HCT116 (cell line): ENCODE results near the gene NAALADL2. TPM values are rescaled to one million over a fixed set of nuclear protein-coding genes. Genes with fewer than 3 reads are reported as not detected.

Experiments
- ATAC-seq: fragments of 200-7000 bp; cut with Tn5 transposase; 2 replicates; pipeline ENCODE4 v1.9.1; 2020; ENCODE audit warnings: mild to moderate bottlenecking, moderate library complexity
- BruUV-seq: library from RNA; stranded (reverse); fragments of 400-500 nt; replicated peaks from 2 replicates; lab custom pipeline; 2021; lab: Mats Ljungman, UMichigan
- CTCF ChIA-PET: fragments of 300-600 bp; sonication (Branson Sonifier 250); formaldehyde crosslinking; loops from one replicate; lab custom pipeline; 2021; ENCODE audit warnings: antibody characterized with exemption; lab: Charles Lee
- POLR2A ChIA-PET: fragments of 300-600, 350-600 bp; sonication (Branson Sonifier 250); formaldehyde crosslinking; loops from one replicate; lab custom pipeline; 2021; ENCODE audit warnings: antibody characterized with exemption; lab: Charles Lee
- RAD21 ChIA-PET, 2 experiments: fragments of 300-600 bp; sonication (Branson Sonifier 250); formaldehyde crosslinking; loops; one replicate each; lab custom pipeline; 2023; ENCODE audit warnings: low total read pairs in 2 of 2; ENCODE audit not compliant: uncharacterized antibody in 2 of 2, unreplicated experiment in 2 of 2, low non-redundant PET in 1 of 2; lab: Charles Lee
- DNase-seq: peaks from one replicate; pipeline ENCODE4 v3.0.0-alpha.2; 2010; ENCODE audit warnings: low read depth, low spot score
- H2AFZ ChIP-seq: fragments of 200-600 bp; shearing (Covaris generic), sonication (generic); 2 replicates; pipeline ENCODE4 v1.6.1; 2017; ENCODE audit warnings: low read depth, mixed run types, mixed read lengths, antibody characterized with exemption, low read length; ENCODE audit not compliant: poor library complexity, severe bottlenecking
- H3K27ac ChIP-seq: 2 replicates; pipeline ENCODE4 v1.5.1; 2012; ENCODE audit warnings: low read depth, low read length
- H3K27me3 ChIP-seq: fragments of 200-600 bp; sonication (generic); 2 replicates; pipeline ENCODE4 v1.6.1; 2016; ENCODE audit warnings: mixed run types, low read length, mixed read lengths; ENCODE audit not compliant: insufficient read depth
- H3K36me3 ChIP-seq, 2 experiments: fragments of 200-500 bp in 1 of 2; fragments of 200-600 bp in 1 of 2; sonication (Bioruptor generic) in 1 of 2; sonication (generic) in 1 of 2; 2 replicates each; pipeline versions ENCODE4 v1.5.1 to v1.6.1; 2014 to 2016; ENCODE audit warnings: low read length in 2 of 2, inconsistent platforms in 1 of 2, mixed read lengths in 1 of 2, mixed run types in 1 of 2; ENCODE audit not compliant: insufficient read depth in 2 of 2, control insufficient read depth in 1 of 2
- H3K4me1 ChIP-seq, 2 experiments: fragments of 200-600 bp in 1 of 2; sonication (generic) in 1 of 2; 2 replicates each; pipeline versions ENCODE4 v1.5.1 to v1.6.1; 2012 to 2017; ENCODE audit warnings: low read length in 2 of 2, inconsistent platforms in 1 of 2, mild to moderate bottlenecking in 1 of 2, mixed read lengths in 1 of 2, mixed run types in 1 of 2, moderate library complexity in 1 of 2; ENCODE audit not compliant: insufficient read depth in 2 of 2, control insufficient read depth in 1 of 2
- H3K4me2 ChIP-seq: fragments of 200-600 bp; sonication (generic); 2 replicates; pipeline ENCODE4 v1.6.1; 2017; ENCODE audit warnings: mixed run types, low read length, mixed read lengths
- H3K4me3 ChIP-seq, 2 experiments: fragments of 200-600 bp in 1 of 2; sonication (generic) in 1 of 2; replicated peaks in 1 of 2; 2 replicates each; pipeline ENCODE4 v1.5.1; 2011 to 2016; ENCODE audit warnings: low read length in 2 of 2, control low read depth in 1 of 2, low read depth in 1 of 2, mild to moderate bottlenecking in 1 of 2, mixed read lengths in 1 of 2, mixed run types in 1 of 2
- H3K79me2 ChIP-seq: fragments of 200-600 bp; sonication (generic); 2 replicates; pipeline ENCODE4 v1.6.1; 2017; ENCODE audit warnings: mild to moderate bottlenecking, mixed run types, low read length, moderate library complexity, mixed read lengths; ENCODE audit not compliant: insufficient read depth
- H3K9ac ChIP-seq: fragments of 200-600 bp; sonication (generic); 2 replicates; pipeline ENCODE4 v1.6.1; 2016; ENCODE audit warnings: low read length, mixed read lengths
- H3K9me2 ChIP-seq: fragments of 200-600 bp; sonication (generic), shearing (Covaris generic); 2 replicates; pipeline ENCODE4 v1.6.1; 2017; ENCODE audit warnings: mixed run types, mild to moderate bottlenecking, moderate library complexity; ENCODE audit not compliant: insufficient read depth
- H3K9me3 ChIP-seq, 2 experiments: fragments of 200-500 bp in 1 of 2; fragments of 200-600 bp in 1 of 2; sonication (Bioruptor generic) in 1 of 2; sonication (generic) in 1 of 2; 2 replicates each; pipeline ENCODE4 v1.6.1; 2014 to 2017; ENCODE audit warnings: low read length in 2 of 2, mixed read lengths in 2 of 2, inconsistent platforms in 1 of 2, low read depth in 1 of 2, mild to moderate bottlenecking in 1 of 2, mixed run types in 1 of 2, moderate library complexity in 1 of 2; ENCODE audit not compliant: control insufficient read depth in 1 of 2, insufficient read depth in 1 of 2
- H4K20me1 ChIP-seq: fragments of 200-600 bp; sonication (generic), shearing (Covaris generic); 2 replicates; pipeline ENCODE4 v1.6.1; 2017; ENCODE audit warnings: mixed run types, mild to moderate bottlenecking, moderate library complexity; ENCODE audit not compliant: insufficient read depth
- CBX3 ChIP-seq: IDR thresholded peaks from 2 replicates; pipeline ENCODE4 v1.6.1; 2012; ENCODE audit warnings: low read depth
- CEBPB ChIP-seq: IDR thresholded peaks from 2 replicates; pipeline ENCODE4 v1.6.1; 2012; ENCODE audit warnings: low read depth
- CTCF ChIP-seq, 3 experiments: fragments of 200-600 bp in 1 of 3; sonication (generic) in 1 of 3; IDR thresholded peaks in 2 of 3; conservative IDR thresholded peaks in 1 of 3; 2 replicates each; pipeline ENCODE4 v1.5.1; 2012 to 2017; ENCODE audit warnings: low read depth in 2 of 3, low read length in 2 of 3, antibody characterized with exemption in 1 of 3, borderline replicate concordance in 1 of 3, control low read depth in 1 of 3, mild to moderate bottlenecking in 1 of 3, mixed read lengths in 1 of 3, mixed run types in 1 of 3, moderate library complexity in 1 of 3; ENCODE audit not compliant: insufficient read depth in 1 of 3
- EGR1 ChIP-seq: IDR thresholded peaks from 2 replicates; pipeline ENCODE4 v1.6.1; 2012; ENCODE audit warnings: low read depth
- EZH2 ChIP-seq: fragments of 200-600 bp; sonication (generic); IDR thresholded peaks from 2 replicates; pipeline ENCODE4 v1.6.1; 2017; ENCODE audit warnings: antibody characterized with exemption, mixed run types
- EZH2phosphoT487 ChIP-seq: fragments of 200-600 bp; IDR thresholded peaks from 2 replicates; pipeline ENCODE4 v1.6.1; 2018; ENCODE audit warnings: antibody characterized with exemption, borderline replicate concordance
- FOSL1 ChIP-seq: IDR thresholded peaks from 2 replicates; pipeline ENCODE4 v1.6.1; 2012; ENCODE audit warnings: low read depth
- JUND ChIP-seq: IDR thresholded peaks from 2 replicates; pipeline ENCODE4 v1.6.1; 2012
- POLR2A ChIP-seq: IDR thresholded peaks from 2 replicates; pipeline ENCODE4 v1.7.0; 2011; ENCODE audit warnings: borderline replicate concordance; ENCODE audit not compliant: insufficient read depth, insufficient read length; ENCODE audit errors: extremely low read depth
- POLR2AphosphoS5 ChIP-seq: IDR thresholded peaks from 2 replicates; pipeline ENCODE4 v1.6.1; 2011; ENCODE audit warnings: mild to moderate bottlenecking, low read depth, low read length, moderate library complexity
- REST ChIP-seq: IDR thresholded peaks from 2 replicates; pipeline ENCODE4 v1.6.1; 2012; ENCODE audit warnings: low read depth
- SIN3A ChIP-seq: IDR thresholded peaks from 2 replicates; pipeline ENCODE4 v1.6.1; 2012; ENCODE audit warnings: low read depth
- TCF7L2 ChIP-seq: IDR thresholded peaks from 2 replicates; pipeline ENCODE4 v1.7.0; 2011; ENCODE audit warnings: borderline replicate concordance, inconsistent platforms; ENCODE audit not compliant: insufficient read depth, insufficient read length; ENCODE audit errors: extremely low read depth
- YY1 ChIP-seq: IDR thresholded peaks from 2 replicates; pipeline ENCODE4 v1.6.1; 2011; ENCODE audit warnings: low read length, low read depth, moderate library complexity, mild to moderate bottlenecking; ENCODE audit not compliant: insufficient replicate concordance; ENCODE audit errors: extremely low read depth
- ZFX ChIP-seq: fragments of 450-650 bp; IDR thresholded peaks from 2 replicates; pipeline ENCODE4 v1.6.1; 2017
- ZNF274 ChIP-seq: fragments of 200-500 bp; sonication (Bioruptor generic); IDR thresholded peaks from 2 replicates; pipeline ENCODE4 v1.6.1; 2014; ENCODE audit warnings: mild to moderate bottlenecking, low read depth, low read length, inconsistent platforms
- intact Hi-C: fragments of 100-400 bp; cut with micrococcal nuclease; formaldehyde crosslinking; loops from 2 replicates; pipeline ENCODE4 v1.10.0; 2022
- total RNA-seq: library from RNA; stranded (reverse); gene quantifications from one replicate; pipeline ENCODE4 v1.2.1, GENCODE V29; 2021; ENCODE audit not compliant: unreplicated experiment
- TF ChIP-seq, protein P1 (sequence below): IDR thresholded peaks from 2 replicates; pipeline ENCODE4 v1.6.1; 2012

NAALADL2 gene
- total RNA-seq, 1 experiment from 2014 or later = 2.9 TPM

DNA sequence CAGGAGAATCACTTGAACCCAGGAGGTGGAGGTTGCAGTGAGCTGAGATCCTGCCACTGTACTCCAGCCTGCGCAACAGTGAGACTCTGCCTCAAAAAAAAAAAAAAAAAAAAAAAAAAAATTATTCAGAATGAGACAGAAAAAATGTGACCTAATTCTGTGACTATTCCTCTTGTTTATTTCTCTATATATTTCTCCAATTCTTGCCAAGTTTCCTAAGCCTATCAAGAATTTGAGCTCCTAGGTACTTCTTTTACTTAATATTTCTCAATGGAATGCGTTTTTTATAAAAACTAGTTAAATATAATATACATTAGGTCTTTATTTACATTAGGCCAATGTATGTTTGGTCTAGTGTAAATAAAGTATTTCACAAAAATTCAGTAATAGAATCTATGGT is 86.8 kb downstream of the NAALADL2 start:
- no peak for DNase-seq
- BruUV-seq = no TSS peak
- peaks cover 0 to 4% of the 10 kb centered on the region in 2 experiments; a peak in 2 of 4 replicates for H3K4me1 ChIP-seq
- H3K27ac ChIP-seq = no peak overlapping the region
- H3K9ac ChIP-seq = no peak overlapping the region
- H3K36me3 ChIP-seq = no peaks in the 10 kb centered on the region
- ATAC-seq = no peak
- no peaks in the 10 kb centered on the region for H3K79me2 ChIP-seq
- H4K20me1 ChIP-seq = no peaks in the 10 kb centered on the region
- no peak overlapping the region for H2AFZ ChIP-seq
- no peaks in the 10 kb centered on the region for H3K27me3 ChIP-seq
- H3K4me3 ChIP-seq = no peak overlapping the region
- no peaks in the 10 kb centered on the region for H3K9me3 ChIP-seq
- CTCF ChIA-PET = no interaction called here
- intact Hi-C loops = no loop called here
- no peak overlapping the region for H3K4me2 ChIP-seq
- RAD21 ChIA-PET = no interaction called here
- POLR2A ChIA-PET = no interaction called here
- no peak for TF ChIP-seq CBX3
- TF ChIP-seq EZH2 = no peak
- no peak for TF ChIP-seq ZNF274
- no peak for TF ChIP-seq EGR1
- TF ChIP-seq JUND = no peak
- no peak for TF ChIP-seq EZH2phosphoT487
- no peak for TF ChIP-seq POLR2AphosphoS5
- no peak for TF ChIP-seq SIN3A
- TF ChIP-seq, protein P1, sequence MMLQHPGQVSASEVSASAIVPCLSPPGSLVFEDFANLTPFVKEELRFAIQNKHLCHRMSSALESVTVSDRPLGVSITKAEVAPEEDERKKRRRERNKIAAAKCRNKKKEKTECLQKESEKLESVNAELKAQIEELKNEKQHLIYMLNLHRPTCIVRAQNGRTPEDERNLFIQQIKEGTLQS = no peak
- no peak for TF ChIP-seq CEBPB
- no peak for TF ChIP-seq CTCF (IDR thresholded peaks at IDR 0.05 in 2 of 3, conservative IDR thresholded peaks at IDR 0.05 in 1 of 3; ENCODE audit: borderline replicate concordance in 1 of 3, insufficient read depth in 1 of 3, low read depth in 2 of 3, low read length in 2 of 3)
- no peak for TF ChIP-seq FOSL1
- TF ChIP-seq REST = no peak
- no peak for TF ChIP-seq TCF7L2
- TF ChIP-seq POLR2A = no peak
- no peak for TF ChIP-seq ZFX
- TF ChIP-seq YY1 = no peak
- no peaks in the 10 kb centered on the region for H3K9me2 ChIP-seq
